Measurements from ENCODE around the gene ZCWPW1. TPM values are rescaled to one million over a fixed set of nuclear protein-coding genes. Genes with fewer than 3 reads are reported as not detected.

Gene ZCWPW1
- total and polyA plus RNA-seq, 3 donors from 2014 or later: 83.5 to 145 (median 96.5) TPM

DNA sequence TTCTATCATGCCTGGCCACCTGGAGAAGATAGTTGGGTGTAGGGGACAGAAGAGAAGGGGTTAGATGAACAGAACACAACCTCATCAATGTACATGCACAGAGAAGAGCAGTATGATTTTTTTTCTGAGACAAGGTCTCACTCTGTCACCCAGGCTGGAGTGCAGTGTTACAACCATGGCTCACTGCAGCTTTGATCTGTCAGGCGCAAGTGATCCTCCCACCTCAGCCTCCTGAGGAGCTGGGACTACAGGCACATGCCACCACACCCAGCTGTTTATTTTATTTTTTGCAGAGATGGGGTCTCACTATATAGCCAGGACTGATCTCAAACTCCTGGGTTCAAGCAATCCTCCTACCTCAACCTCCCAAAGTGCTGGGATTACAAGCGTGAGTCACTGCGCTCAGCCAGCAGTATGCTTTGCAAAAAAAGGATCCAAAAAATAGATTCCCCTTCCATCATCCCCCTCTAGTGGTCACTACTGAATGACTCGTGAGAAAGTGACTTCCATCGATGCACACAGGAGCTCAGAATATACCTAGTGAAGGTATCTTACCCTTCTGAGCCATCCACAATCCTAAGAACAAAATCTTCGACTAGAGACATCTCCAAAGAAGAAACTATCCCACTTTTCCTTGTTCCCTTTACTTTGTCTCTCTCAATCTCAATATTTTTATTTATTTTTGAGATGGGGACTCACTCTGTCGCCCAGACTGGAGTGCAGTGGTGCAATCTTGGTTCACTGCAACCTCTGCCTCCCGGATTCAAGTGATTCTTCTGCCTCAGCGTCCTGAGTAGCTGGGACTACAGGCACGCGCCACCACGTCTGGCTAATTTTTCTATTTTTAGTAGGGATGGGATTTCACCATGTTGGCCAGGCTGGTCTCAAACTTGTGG, 21.0 kb downstream of the ZCWPW1 start:
- intact Hi-C loops (cut with DNase I; ENCODE audit: low total_unique reads): loop anchor here (10.0 kb wide), 1 partner anchor 63 kb away; no protein-coding TSS in a partner anchor
- H3K36me3 ChIP-seq (ENCODE audit: low read depth, missing control alignments): no peaks in the 10 kb centered on the region
- no peaks in the 10 kb centered on the region for H3K27me3 ChIP-seq
- H3K4me1 ChIP-seq: peaks cover 4% of the 10 kb centered on the region
- no peak for TF ChIP-seq POLR2A (IDR thresholded peaks at IDR 0.05)
- TF ChIP-seq, protein P1, sequence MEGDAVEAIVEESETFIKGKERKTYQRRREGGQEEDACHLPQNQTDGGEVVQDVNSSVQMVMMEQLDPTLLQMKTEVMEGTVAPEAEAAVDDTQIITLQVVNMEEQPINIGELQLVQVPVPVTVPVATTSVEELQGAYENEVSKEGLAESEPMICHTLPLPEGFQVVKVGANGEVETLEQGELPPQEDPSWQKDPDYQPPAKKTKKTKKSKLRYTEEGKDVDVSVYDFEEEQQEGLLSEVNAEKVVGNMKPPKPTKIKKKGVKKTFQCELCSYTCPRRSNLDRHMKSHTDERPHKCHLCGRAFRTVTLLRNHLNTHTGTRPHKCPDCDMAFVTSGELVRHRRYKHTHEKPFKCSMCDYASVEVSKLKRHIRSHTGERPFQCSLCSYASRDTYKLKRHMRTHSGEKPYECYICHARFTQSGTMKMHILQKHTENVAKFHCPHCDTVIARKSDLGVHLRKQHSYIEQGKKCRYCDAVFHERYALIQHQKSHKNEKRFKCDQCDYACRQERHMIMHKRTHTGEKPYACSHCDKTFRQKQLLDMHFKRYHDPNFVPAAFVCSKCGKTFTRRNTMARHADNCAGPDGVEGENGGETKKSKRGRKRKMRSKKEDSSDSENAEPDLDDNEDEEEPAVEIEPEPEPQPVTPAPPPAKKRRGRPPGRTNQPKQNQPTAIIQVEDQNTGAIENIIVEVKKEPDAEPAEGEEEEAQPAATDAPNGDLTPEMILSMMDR (IDR thresholded peaks at IDR 0.05): peak; percentile 54 to 76 (median 74)
- WGBS, 2 donors: 63 to 66% methylated on average over 12 of the region's 12 CpGs
- DNase-seq: peak; percentile 46
- no peaks in the 10 kb centered on the region for H3K9me3 ChIP-seq
- H3K4me3 ChIP-seq: no peak overlapping the region
- H3K27ac ChIP-seq: no peak overlapping the region

DNA sequence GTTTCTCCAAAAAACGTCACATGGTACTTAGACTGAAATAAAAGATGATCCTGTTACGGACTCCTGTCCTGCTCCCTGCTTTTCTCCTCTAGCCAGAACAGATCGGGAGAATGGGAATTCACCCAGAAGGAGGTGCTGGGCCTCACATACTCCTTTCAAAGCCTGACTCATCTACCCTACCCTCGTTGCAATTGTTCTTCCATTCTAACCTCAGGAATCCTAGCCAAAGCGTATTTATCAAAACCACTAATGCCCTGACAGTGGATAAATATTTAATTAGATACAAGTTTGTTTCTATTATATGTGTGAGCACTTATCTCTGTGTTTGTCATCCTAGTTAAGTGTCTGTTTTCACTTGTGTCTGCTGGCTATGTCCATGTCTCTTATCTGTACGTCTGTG, 21.7 kb downstream of the ZCWPW1 start:
- intact Hi-C loops (cut with DNase I; ENCODE audit: low total_unique reads): loop anchor here (10.0 kb wide), 1 partner anchor 62 kb away; no protein-coding TSS in a partner anchor
- H3K36me3 ChIP-seq (ENCODE audit: low read depth, missing control alignments): no peaks in the 10 kb centered on the region
- DNase-seq: no peak
- no peak for TF ChIP-seq POLR2A (IDR thresholded peaks at IDR 0.05)
- TF ChIP-seq, protein P1 (IDR thresholded peaks at IDR 0.05): no peak
- no peaks in the 10 kb centered on the region for H3K9me3 ChIP-seq
- WGBS, 2 donors: 57 to 63% methylated on average over 6 of the region's 6 CpGs
- peaks cover 4% of the 10 kb centered on the region for H3K4me1 ChIP-seq
- H3K27me3 ChIP-seq: no peaks in the 10 kb centered on the region
- no peak overlapping the region for H3K4me3 ChIP-seq
- no peak overlapping the region for H3K27ac ChIP-seq

DNA sequence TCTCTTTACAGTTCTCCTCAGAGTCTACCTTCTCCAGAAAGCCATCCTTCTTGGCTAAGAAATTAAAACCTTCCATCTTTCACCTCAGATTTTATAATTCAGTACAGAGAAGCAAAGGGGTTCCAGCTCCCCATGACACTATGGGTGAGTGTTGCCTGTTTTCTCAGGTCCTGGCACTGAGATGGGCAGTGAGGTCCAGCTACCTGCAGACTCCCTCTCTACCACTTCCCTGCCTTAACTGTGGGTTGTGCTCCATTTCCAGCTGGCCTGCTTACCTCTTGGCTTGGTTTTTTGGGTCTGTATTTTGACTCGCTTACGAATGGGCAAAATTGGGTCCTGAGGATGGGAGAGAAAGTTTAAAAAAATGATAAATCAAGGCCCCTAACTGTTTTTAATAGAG, 26.3 kb downstream of the ZCWPW1 start:
- intact Hi-C loops (cut with DNase I; ENCODE audit: low total_unique reads): loop anchor here (10.0 kb wide), 1 partner anchor 57 kb away; no protein-coding TSS in a partner anchor
- 93 to 98% methylated on average over 2 of the region's 2 CpGs for WGBS, 2 donors
- TF ChIP-seq POLR2A (IDR thresholded peaks at IDR 0.05): no peak
- TF ChIP-seq, protein P1 (IDR thresholded peaks at IDR 0.05): no peak

DNA sequence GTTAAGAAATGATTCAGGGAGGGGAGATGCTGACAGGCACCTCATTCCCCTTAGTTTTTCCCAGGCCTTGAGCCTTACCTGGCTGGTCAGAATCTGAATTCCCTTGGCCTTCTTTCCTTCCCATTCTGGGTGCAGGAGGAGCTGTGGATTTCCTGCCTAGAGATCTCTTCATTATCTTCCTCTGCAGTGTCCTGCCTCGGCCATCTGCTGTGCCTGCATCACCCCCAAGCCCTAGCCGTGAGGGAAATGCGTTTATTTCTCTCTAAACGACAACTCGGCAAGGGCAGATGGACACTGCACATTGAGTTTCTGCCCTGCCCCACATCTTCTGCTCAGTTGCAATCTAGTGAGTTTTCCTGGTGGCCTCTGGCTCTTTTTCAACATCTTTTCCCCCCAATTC, 26.7 kb downstream of the ZCWPW1 start:
- Histone ChIP-seq H3K4me3 (no peak overlapping the region), H3K9me3 (no peaks in the 10 kb centered on the region), H3K36me3 (ENCODE audit: low read depth, missing control alignments) (no peaks in the 10 kb centered on the region), H3K27ac (no peak overlapping the region), H3K4me1 (peaks cover 34% of the 10 kb centered on the region), H3K27me3 (no peaks in the 10 kb centered on the region)
- DNase-seq: no peak
- intact Hi-C loops (cut with DNase I; ENCODE audit: low total_unique reads): loop anchor here (10.0 kb wide), 1 partner anchor 57 kb away; no protein-coding TSS in a partner anchor
- 67 to 86% methylated on average over 5 of the region's 5 CpGs for WGBS, 2 donors
- no peak for TF ChIP-seq POLR2A (IDR thresholded peaks at IDR 0.05)
- TF ChIP-seq, protein P1 (IDR thresholded peaks at IDR 0.05): no peak

More for the DNA sequence above, 26.3 kb downstream of the ZCWPW1 start:
- H3K4me3 ChIP-seq: no peak overlapping the region
- H3K4me1 ChIP-seq: peaks cover 37% of the 10 kb centered on the region
- H3K27me3 ChIP-seq: no peaks in the 10 kb centered on the region
- H3K9me3 ChIP-seq: no peaks in the 10 kb centered on the region
- no peaks in the 10 kb centered on the region for H3K36me3 ChIP-seq (ENCODE audit: low read depth, missing control alignments)
- no peak overlapping the region for H3K27ac ChIP-seq
- no peak for DNase-seq

Data from testis (tissue), 3 donors.